H9 (cell line): ENCODE results near the gene SRRM2. TPM values are rescaled to one million over a fixed set of nuclear protein-coding genes. Genes with fewer than 3 reads are reported as not detected.

ENCODE experiments used
- DNase-seq: peaks from one replicate; pipeline ENCODE4 v3.0.0-alpha.2; 2017
- H2AFZ ChIP-seq: one replicate; pipeline ENCODE4 v1.6.1; 2013; ENCODE audit warnings: mild to moderate bottlenecking, low read length, control low read depth, moderate library complexity
- H2AK5ac ChIP-seq: 2 replicates; pipeline ENCODE4 v1.6.1; 2013; ENCODE audit warnings: low read length, control low read depth, mixed read lengths; ENCODE audit not compliant: insufficient read length
- H2BK120ac ChIP-seq: one replicate; pipeline ENCODE4 v1.6.1; 2013; ENCODE audit warnings: low read depth, mild to moderate bottlenecking, low read length, control low read depth, inconsistent platforms; ENCODE audit not compliant: poor library complexity, severe bottlenecking
- H2BK12ac ChIP-seq: 2 replicates; pipeline ENCODE4 v1.6.1; 2013; ENCODE audit warnings: low read length, control low read depth, mixed read lengths, low read depth; ENCODE audit not compliant: insufficient read length
- H2BK15ac ChIP-seq: 2 replicates; pipeline ENCODE4 v1.6.1; 2013; ENCODE audit warnings: low read depth, low read length, control low read depth
- H2BK20ac ChIP-seq: one replicate; pipeline ENCODE4 v1.6.1; 2013; ENCODE audit warnings: low read depth, mild to moderate bottlenecking, low read length, control low read depth, inconsistent platforms; ENCODE audit not compliant: poor library complexity, severe bottlenecking
- H2BK5ac ChIP-seq: 2 replicates; pipeline ENCODE4 v1.6.1; 2013; ENCODE audit warnings: low read length, control low read depth, mixed read lengths; ENCODE audit not compliant: insufficient read length
- H3K14ac ChIP-seq: 2 replicates; pipeline ENCODE4 v1.6.1; 2013; ENCODE audit warnings: low read length, control low read depth; ENCODE audit not compliant: insufficient read depth
- H3K18ac ChIP-seq: 2 replicates; pipeline ENCODE4 v1.6.1; 2013; ENCODE audit warnings: low read depth, mild to moderate bottlenecking, mixed read lengths, low read length, control low read depth; ENCODE audit not compliant: insufficient read length
- H3K23ac ChIP-seq: 2 replicates; pipeline ENCODE4 v1.6.1; 2013; ENCODE audit warnings: low read length, control low read depth, mixed read lengths, low read depth; ENCODE audit not compliant: insufficient read length
- H3K23me2 ChIP-seq: 2 replicates; pipeline ENCODE4 v1.6.1; 2013; ENCODE audit warnings: low read depth, mild to moderate bottlenecking, mixed read lengths, low read length, control low read depth; ENCODE audit not compliant: insufficient read length, poor library complexity, severe bottlenecking
- H3K27ac ChIP-seq: 2 replicates; pipeline ENCODE4 v1.5.1; 2013; ENCODE audit warnings: low read length, control low read depth, mixed read lengths, low read depth; ENCODE audit not compliant: insufficient read length
- H3K27me3 ChIP-seq: 2 replicates; pipeline ENCODE4 v1.6.1; 2013; ENCODE audit warnings: low read length, control low read depth, inconsistent platforms; ENCODE audit not compliant: insufficient read depth
- H3K4ac ChIP-seq: 2 replicates; pipeline ENCODE4 v1.6.1; 2013; ENCODE audit warnings: low read depth, mild to moderate bottlenecking, control low read depth, inconsistent platforms, low read length, moderate library complexity
- H3K4me1 ChIP-seq: 2 replicates; pipeline ENCODE4 v1.6.1; 2013; ENCODE audit warnings: low read length, control low read depth, inconsistent platforms; ENCODE audit not compliant: insufficient read depth
- H3K4me2 ChIP-seq: 2 replicates; pipeline ENCODE4 v1.6.1; 2013; ENCODE audit warnings: low read length, control low read depth, mixed read lengths; ENCODE audit not compliant: insufficient read length, insufficient read depth
- H3K56ac ChIP-seq: 2 replicates; pipeline ENCODE4 v1.6.1; 2013; ENCODE audit warnings: low read depth, mild to moderate bottlenecking, mixed read lengths, low read length, control low read depth; ENCODE audit not compliant: insufficient read length
- H3K79me1 ChIP-seq: 2 replicates; pipeline ENCODE4 v1.6.1; 2013; ENCODE audit warnings: low read depth, mild to moderate bottlenecking, moderate library complexity, low read length, control low read depth, inconsistent platforms; ENCODE audit not compliant: insufficient read depth, poor library complexity, severe bottlenecking
- H3K79me2 ChIP-seq: 2 replicates; pipeline ENCODE4 v1.6.1; 2013; ENCODE audit warnings: low read length, control low read depth, inconsistent platforms; ENCODE audit not compliant: insufficient read depth
- H3K9ac ChIP-seq: 2 replicates; pipeline ENCODE4 v1.6.1; 2013; ENCODE audit warnings: low read length, control low read depth, mixed read lengths; ENCODE audit not compliant: insufficient read length; ENCODE audit errors: extremely low read depth
- H3K9me3 ChIP-seq: one replicate; pipeline ENCODE4 v1.6.1; 2013; ENCODE audit warnings: low read depth, low read length, inconsistent platforms; ENCODE audit not compliant: control insufficient read depth
- H3T11ph ChIP-seq: one replicate; pipeline ENCODE4 v1.6.1; 2013; ENCODE audit warnings: mild to moderate bottlenecking, low read length, control low read depth, inconsistent platforms
- H4K20me1 ChIP-seq: one replicate; pipeline ENCODE4 v1.6.1; 2013; ENCODE audit not compliant: control insufficient read depth, insufficient read length, insufficient read depth
- H4K5ac ChIP-seq: 2 replicates; pipeline ENCODE4 v1.6.1; 2013; ENCODE audit warnings: low read depth, mild to moderate bottlenecking, mixed read lengths, low read length, control low read depth; ENCODE audit not compliant: insufficient read length
- H4K8ac ChIP-seq: replicated peaks from 2 replicates; pipeline ENCODE4 v1.6.1; 2013; ENCODE audit warnings: low read length, control low read depth, mixed read lengths, low read depth; ENCODE audit not compliant: insufficient read length
- H4K91ac ChIP-seq: 2 replicates; pipeline ENCODE4 v1.6.1; 2013; ENCODE audit warnings: low read depth, mild to moderate bottlenecking, moderate library complexity, mixed read lengths, low read length, control low read depth; ENCODE audit not compliant: insufficient read length
- H3K27ac Mint-ChIP-seq, 3 experiments: 2 replicates in 2 of 3; 3 replicates in 1 of 3; pipeline ENCODE4 v1.8.0; 2020 to 2021; ENCODE audit warnings: mixed read lengths in 3 of 3, mild to moderate bottlenecking in 1 of 3, moderate library complexity in 1 of 3
- H3K27me3 Mint-ChIP-seq: 2 replicates; pipeline ENCODE4 v1.8.0; 2021; ENCODE audit warnings: low read depth, mild to moderate bottlenecking, moderate library complexity, mixed read lengths
- H3K36me3 Mint-ChIP-seq, 3 experiments: 2 replicates in 2 of 3; 3 replicates in 1 of 3; pipeline ENCODE4 v1.8.0; 2020 to 2021; ENCODE audit warnings: low read depth in 3 of 3, mixed read lengths in 3 of 3; ENCODE audit not compliant: insufficient read depth in 1 of 3
- H3K4me1 Mint-ChIP-seq, 2 experiments: 2 replicates each; pipeline ENCODE4 v1.8.0; 2020; ENCODE audit warnings: mixed read lengths in 2 of 2
- H3K4me3 Mint-ChIP-seq, 2 experiments: 2 replicates in 1 of 2; 3 replicates in 1 of 2; pipeline ENCODE4 v1.8.0; 2020 to 2021; ENCODE audit warnings: mild to moderate bottlenecking in 2 of 2, mixed read lengths in 2 of 2, moderate library complexity in 1 of 2
- H3K9me3 Mint-ChIP-seq, 2 experiments: 2 replicates in 1 of 2; 3 replicates in 1 of 2; pipeline ENCODE4 v1.8.0; 2020; ENCODE audit warnings: mild to moderate bottlenecking in 2 of 2, mixed read lengths in 2 of 2, moderate library complexity in 1 of 2
- WGBS: extraction: QIAGEN DNeasy Blood & Tissue Kit; methylation state at CpG from one replicate; pipeline ENCODE4 v1.1.7; 2013; ENCODE audit warnings: missing lambda C conversion rate, low lambda C conversion rate, mixed read lengths; ENCODE audit not compliant: insufficient read length; ENCODE audit errors: extremely low coverage; 5-methylcytosine and 5-hydroxymethylcytosine counted together
- total RNA-seq: library from RNA; stranded (reverse); gene quantifications from 2 replicates; pipeline ENCODE4 v1.2.1, GENCODE V29; 2021
- TF ChIP-seq, protein P1 (sequence below): fragments of 200-600 bp; sonication (generic); conservative IDR thresholded peaks from 3 replicates; pipeline ENCODE4 v1.8.0; 2021; ENCODE audit warnings: antibody characterized with exemption, mild to moderate bottlenecking

SRRM2 gene
- total RNA-seq, 1 experiment from 2014 or later: 694 TPM

DNA sequence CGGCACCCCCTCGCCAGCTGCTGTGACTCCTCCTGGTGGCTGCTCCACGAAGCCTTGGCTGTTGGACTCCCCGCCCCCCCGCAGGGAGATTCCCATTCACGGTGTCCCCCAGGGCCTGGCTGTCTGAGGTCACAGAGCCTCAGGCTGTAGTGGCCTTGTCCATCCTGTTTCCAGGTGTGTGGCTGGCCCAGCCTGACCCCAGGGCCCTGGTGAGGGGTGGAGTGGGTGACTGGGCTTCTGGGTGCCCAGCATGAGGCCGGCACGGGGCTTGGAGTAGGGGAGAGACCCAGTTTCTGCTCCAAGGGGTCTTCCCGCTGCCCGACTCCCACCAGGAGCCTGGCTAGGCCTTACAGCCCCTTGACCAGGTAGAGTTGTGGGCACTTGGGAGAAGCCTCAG is 42.9 kb upstream of the SRRM2 start:
- no peaks in the 10 kb centered on the region; the same call in 1 of the 2 replicates for H3K27me3 Mint-ChIP-seq
- Histone ChIP-seq H2BK5ac (no peak overlapping the region), H4K8ac (no peak overlapping the region), H2AFZ (no peak overlapping the region), H2AK5ac (no peak overlapping the region), H4K20me1 (no peaks in the 10 kb centered on the region), H3K27me3 (no peaks in the 10 kb centered on the region), H3K79me2 (no peaks in the 10 kb centered on the region), H4K91ac (no peak overlapping the region), H4K5ac (no peak overlapping the region), H2BK20ac (no peak overlapping the region), H3K23me2 (no peaks in the 10 kb centered on the region), H3K23ac (no peak overlapping the region), H3K14ac (no peak overlapping the region), H3K79me1 (no peaks in the 10 kb centered on the region), H3T11ph (no peak overlapping the region), H3K4me2 (no peak overlapping the region), H3K9me3 (no peaks in the 10 kb centered on the region), H3K18ac (no peak overlapping the region), H3K56ac (no peak overlapping the region), H3K4me1 (no peaks in the 10 kb centered on the region), H3K27ac (no peak overlapping the region), H2BK15ac (no peak overlapping the region), H2BK12ac (no peak overlapping the region), H3K9ac (no peak overlapping the region), H3K4ac (no peak overlapping the region), H2BK120ac (no peak overlapping the region)
- no peak for DNase-seq
- no peaks in the 10 kb centered on the region for H3K9me3 Mint-ChIP-seq
- whole genome bisulfite sequencing: no CpG with 5 or more reads among the region's 10 CpGs
- no peak overlapping the region for H3K4me3 Mint-ChIP-seq
- TF ChIP-seq, protein P1, sequence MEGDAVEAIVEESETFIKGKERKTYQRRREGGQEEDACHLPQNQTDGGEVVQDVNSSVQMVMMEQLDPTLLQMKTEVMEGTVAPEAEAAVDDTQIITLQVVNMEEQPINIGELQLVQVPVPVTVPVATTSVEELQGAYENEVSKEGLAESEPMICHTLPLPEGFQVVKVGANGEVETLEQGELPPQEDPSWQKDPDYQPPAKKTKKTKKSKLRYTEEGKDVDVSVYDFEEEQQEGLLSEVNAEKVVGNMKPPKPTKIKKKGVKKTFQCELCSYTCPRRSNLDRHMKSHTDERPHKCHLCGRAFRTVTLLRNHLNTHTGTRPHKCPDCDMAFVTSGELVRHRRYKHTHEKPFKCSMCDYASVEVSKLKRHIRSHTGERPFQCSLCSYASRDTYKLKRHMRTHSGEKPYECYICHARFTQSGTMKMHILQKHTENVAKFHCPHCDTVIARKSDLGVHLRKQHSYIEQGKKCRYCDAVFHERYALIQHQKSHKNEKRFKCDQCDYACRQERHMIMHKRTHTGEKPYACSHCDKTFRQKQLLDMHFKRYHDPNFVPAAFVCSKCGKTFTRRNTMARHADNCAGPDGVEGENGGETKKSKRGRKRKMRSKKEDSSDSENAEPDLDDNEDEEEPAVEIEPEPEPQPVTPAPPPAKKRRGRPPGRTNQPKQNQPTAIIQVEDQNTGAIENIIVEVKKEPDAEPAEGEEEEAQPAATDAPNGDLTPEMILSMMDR: no peak
- peaks cover 0 to 16% (median 16%) of the 10 kb centered on the region in 3 experiments; a peak in 5 of 7 replicates for H3K36me3 Mint-ChIP-seq
- no peaks in the 10 kb centered on the region for H3K4me1 Mint-ChIP-seq
- no peak overlapping the region for H3K27ac Mint-ChIP-seq
